OCI-LY7 (cell line): Measurements from ENCODE around the gene SERPINA4.

Experiments
- CTCF ChIP-seq: fragments of 200-600 bp; sonication (generic); conservative IDR thresholded peaks from 2 replicates; pipeline ENCODE4 v1.5.1; 2014; ENCODE audit warnings: mild to moderate bottlenecking, antibody characterized with exemption, low read length, moderate library complexity, mixed read lengths
- EZH2phosphoT487 ChIP-seq: fragments of 200-600 bp; sonication (generic); IDR thresholded peaks from 2 replicates; pipeline ENCODE4 v1.6.1; 2018; ENCODE audit warnings: low read depth, borderline replicate concordance, mild to moderate bottlenecking, mixed run types, antibody characterized with exemption, low read length, moderate library complexity, mixed read lengths

- TF ChIP-seq EZH2phosphoT487 (no peak), CTCF (no peak)
These were observed 44.1 kb downstream of the SERPINA4 start for GRCh38 chr14:94605361-94605760.
